ENCODE measurements around the gene CALML6.
"Not testable (repeated sequence)": the region's sequence is repeated elsewhere in the genome, so short reads cannot be mapped to it uniquely, and the experiment has no call there.

CALML6 gene, protein sequence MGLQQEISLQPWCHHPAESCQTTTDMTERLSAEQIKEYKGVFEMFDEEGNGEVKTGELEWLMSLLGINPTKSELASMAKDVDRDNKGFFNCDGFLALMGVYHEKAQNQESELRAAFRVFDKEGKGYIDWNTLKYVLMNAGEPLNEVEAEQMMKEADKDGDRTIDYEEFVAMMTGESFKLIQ

DNA sequence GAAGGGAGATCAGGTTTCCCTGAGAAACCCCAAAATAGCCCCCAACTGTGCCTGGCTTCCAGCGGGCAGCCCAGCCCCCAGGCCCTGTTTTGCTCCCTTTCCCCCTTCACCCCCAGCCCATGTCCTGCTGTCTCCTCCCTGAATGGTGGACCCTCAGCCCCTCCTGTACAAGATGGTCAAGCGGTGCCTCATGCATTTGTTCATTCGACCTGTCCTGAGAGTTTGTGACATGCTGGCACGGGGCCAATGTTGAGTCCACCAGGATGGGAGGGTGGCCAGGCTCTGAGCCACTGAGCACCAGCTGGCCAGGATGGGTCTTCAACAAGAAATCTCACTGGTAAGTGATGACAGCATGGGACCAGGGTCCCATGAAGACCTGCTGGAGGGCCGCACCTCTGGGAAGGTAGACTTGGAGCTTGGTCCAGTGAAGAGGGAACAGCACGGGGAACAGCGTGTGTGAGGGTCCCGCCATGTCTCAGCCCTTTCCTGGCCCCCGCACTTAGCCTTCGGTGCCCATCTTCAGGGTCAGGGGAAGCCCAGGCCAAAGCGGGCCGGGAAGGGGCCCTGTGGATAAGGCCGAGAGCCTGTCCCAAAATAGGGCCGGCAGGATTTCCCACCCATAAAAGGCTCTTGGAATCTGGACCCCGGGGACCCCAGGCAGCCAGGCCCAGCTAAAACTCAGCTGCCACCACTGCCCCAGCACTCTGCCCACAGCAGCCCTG, at the start of gene CALML6:
CALML6 (plus strand) TSS at position 290 of the 722 bp plus-strand sequence; CDS start at position 311, 21 bp downstream.
- ATAC-seq = no peak
- H3K27me3 Mint-ChIP-seq = peaks cover 37% of the 10 kb centered on the region
- no peak within 1 kb of the TSS for H3K27ac Mint-ChIP-seq
- H3K9me3 Mint-ChIP-seq = no peaks in the 10 kb centered on the region
- H3K4me1 Mint-ChIP-seq = peaks cover 12% of the 10 kb centered on the region
- no peaks in the 10 kb centered on the region for H3K36me3 Mint-ChIP-seq
- H3K4me3 Mint-ChIP-seq = no peak within 1 kb of the TSS

DNA sequence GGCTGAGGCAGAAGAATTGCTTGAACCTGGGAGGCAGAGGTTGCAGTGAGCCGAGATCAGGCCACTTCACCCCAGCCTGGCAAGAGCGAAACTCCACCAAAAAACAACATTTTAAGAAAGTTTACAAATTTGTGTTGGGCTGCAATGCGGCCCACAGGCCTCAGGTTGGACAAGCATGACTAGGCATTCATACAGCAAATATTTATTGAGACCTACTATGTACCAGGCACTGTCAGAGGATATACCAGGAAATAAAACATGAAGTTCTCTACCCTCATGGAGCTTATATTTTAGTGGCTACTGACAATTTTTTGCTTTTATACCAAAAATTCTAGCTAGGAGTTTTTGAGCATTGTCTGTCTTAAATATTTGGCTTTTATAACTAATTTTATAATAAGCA, 47.9 kb upstream of the CALML6 start:
- Mint-ChIP-seq H3K27ac (no peak overlapping the region), H3K9me3 (no peaks in the 10 kb centered on the region), H3K4me3 (no peak overlapping the region), H3K36me3 (peaks cover 22% of the 10 kb centered on the region), H3K4me1 (peaks cover 78% of the 10 kb centered on the region), H3K27me3 (no peaks in the 10 kb centered on the region)
- ATAC-seq = no peak

DNA sequence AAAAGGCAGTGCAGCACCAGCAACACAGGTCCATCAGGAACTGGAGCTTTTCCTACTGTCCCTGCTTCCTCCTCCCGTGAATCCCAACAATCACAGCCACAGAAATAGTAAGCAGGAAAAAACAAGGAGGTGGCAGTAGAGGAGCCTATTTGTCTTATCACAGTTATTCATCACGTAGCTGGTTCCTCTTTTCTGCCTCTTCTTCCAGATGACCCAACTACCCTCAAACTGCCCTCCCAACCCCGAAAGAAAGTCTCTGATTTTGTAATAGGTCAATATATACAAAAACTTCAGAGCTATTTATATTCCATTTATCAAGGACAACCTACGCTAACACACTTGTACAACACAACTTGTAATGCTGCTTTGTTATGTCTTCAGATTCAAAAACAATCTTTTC, 45.6 kb upstream of the CALML6 start:
- H3K4me3 Mint-ChIP-seq = no peak overlapping the region
- H3K36me3 Mint-ChIP-seq = peaks cover 39% of the 10 kb centered on the region
- peaks cover 78% of the 10 kb centered on the region for H3K4me1 Mint-ChIP-seq
- H3K27me3 Mint-ChIP-seq = no peaks in the 10 kb centered on the region
- peak overlapping the region; percentile 25 for H3K27ac Mint-ChIP-seq
- H3K9me3 Mint-ChIP-seq = no peaks in the 10 kb centered on the region
- ATAC-seq = peak; percentile 70

DNA sequence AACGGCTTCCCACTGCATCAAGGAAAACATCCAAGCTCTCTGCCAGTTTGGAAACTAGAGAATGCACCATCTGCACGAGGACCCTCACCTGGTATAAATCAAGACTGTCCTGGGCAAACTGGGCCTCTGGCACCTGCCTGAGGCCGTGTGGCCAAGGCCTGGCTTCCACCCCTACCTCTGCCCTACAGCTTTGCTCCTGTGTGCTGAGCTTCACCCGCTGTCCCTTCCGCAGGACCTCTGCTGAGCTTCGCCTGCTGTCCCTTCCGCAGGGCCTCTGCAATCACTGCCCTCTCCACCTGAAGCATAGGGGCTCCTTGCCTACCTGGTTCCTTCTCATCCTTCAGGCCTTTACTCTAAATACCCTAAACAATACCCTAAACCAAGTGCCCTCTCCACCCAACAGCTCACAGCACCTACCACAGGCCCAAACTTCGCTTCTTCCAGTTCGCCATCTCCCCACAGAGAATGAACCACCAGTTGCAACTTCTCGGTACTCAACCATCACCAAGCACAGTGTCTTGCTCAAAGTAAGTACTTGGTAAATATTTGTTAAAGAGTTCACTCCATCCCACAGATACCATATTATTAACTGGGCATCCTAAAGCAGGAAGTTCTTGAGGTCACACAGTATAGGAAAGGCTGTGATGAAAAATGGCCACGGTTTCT, 42.6 kb upstream of the CALML6 start:
- peaks cover 76% of the 10 kb centered on the region for H3K4me1 Mint-ChIP-seq
- H3K27me3 Mint-ChIP-seq = no peaks in the 10 kb centered on the region
- H3K9me3 Mint-ChIP-seq = no peaks in the 10 kb centered on the region
- H3K36me3 Mint-ChIP-seq = peaks cover 57% of the 10 kb centered on the region
- ATAC-seq = no peak
- peak overlapping the region; percentile 11 for H3K27ac Mint-ChIP-seq
- peak overlapping the region; percentile 11 for H3K4me3 Mint-ChIP-seq

DNA sequence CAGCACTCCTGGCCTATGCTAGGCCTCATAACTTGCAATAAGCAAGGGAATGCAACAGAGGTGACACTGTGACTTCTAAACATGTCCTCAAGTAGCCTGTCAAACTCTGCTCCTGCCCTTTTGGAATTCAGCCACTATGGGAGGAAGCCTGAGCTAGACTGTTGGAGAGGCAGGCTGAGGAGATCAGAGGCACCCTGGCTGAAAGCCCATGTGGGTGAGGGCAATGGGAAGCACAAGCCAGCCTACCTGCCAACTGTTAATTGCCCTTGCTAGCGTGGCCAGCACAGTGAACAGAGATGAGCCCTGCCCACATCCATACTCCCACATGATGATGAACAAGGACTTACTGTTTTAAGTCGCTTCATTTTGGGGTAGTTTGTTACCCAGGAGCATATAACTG, 41.9 kb upstream of the CALML6 start:
- ATAC-seq = no peak
- peaks cover 56% of the 10 kb centered on the region for H3K36me3 Mint-ChIP-seq
- no peak overlapping the region for H3K4me3 Mint-ChIP-seq
- no peak overlapping the region for H3K27ac Mint-ChIP-seq
- no peaks in the 10 kb centered on the region for H3K27me3 Mint-ChIP-seq
- no peaks in the 10 kb centered on the region for H3K9me3 Mint-ChIP-seq
- peaks cover 77% of the 10 kb centered on the region for H3K4me1 Mint-ChIP-seq

DNA sequence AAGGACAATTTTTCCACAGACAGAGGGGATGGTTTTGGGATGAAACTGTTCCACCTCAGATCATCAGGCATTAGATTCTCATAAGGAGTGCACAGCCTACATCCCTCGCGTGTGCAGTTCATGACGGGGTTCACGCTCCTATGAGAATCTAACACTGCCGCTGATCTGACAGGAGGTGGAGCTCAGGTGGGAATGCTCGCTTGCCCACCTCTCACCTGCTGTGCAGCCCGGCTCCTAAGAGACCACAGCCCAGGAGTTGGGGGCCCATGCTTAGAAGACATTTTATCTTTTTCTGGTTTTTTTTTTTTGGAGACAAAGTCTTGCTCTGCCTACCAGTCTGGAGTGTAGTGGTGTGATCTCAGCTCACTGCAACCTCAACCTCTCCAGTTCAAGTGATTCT, 40.2 kb upstream of the CALML6 start:
- no peak for ATAC-seq
- Mint-ChIP-seq H3K4me3 (no peak overlapping the region), H3K36me3 (peaks cover 66% of the 10 kb centered on the region), H3K4me1 (peaks cover 81% of the 10 kb centered on the region), H3K27me3 (no peaks in the 10 kb centered on the region), H3K9me3 (no peaks in the 10 kb centered on the region), H3K27ac (no peak overlapping the region)

DNA sequence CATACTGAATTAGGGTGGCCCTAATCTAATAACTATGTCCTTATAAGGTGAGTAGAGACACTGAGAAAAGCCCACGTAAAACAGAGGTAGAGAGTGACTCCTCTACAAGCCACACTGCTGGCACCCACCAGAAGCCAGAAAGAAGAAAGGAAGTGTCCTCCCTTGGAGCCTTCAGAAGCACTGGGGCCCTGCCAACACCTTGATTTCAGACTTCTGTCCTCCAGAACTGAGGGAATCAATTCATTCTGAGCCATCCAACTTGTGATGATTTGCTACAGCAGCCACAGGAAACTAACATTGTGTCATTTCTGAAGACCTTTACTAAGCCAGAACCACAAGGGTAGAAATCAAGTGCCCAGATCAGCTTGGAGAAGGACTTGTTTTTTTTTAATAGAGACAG, 39.1 kb upstream of the CALML6 start:
- H3K36me3 Mint-ChIP-seq = peaks cover 62% of the 10 kb centered on the region
- H3K4me3 Mint-ChIP-seq = no peak overlapping the region
- peak overlapping the region; percentile 59 for H3K27ac Mint-ChIP-seq
- H3K4me1 Mint-ChIP-seq = peaks cover 76% of the 10 kb centered on the region
- H3K27me3 Mint-ChIP-seq = no peaks in the 10 kb centered on the region
- no peaks in the 10 kb centered on the region for H3K9me3 Mint-ChIP-seq
- no peak for ATAC-seq

DNA sequence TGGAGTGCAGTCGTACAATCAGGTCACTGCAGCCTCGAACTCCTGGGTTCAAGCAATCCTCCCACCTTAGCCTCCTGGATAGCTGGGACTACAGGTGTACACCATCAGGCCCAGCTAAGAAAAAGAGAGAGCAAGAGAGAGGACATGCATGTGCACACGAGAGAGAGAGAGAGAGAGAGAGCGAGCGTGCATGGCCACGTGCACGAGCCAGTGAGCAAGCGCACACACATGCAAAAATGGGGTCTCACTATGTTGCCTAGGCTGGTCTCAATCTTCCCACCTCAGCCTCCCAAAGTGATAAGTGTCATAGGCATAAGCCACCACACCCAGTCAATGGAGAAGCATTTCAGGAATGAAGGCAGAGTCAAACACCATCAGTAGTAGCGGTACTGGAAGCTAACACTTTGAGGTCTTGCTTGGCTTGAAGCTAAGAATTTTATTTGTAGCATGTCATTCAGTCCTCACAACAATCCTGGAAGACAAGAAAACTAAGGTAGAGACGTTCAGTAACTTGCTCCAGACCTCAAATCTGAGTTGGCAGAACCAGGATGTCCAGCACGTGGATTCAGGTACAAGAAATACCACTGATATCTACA, 38.6 kb upstream of the CALML6 start:
- Mint-ChIP-seq H3K4me3 (peak overlapping the region; percentile 19), H3K27me3 (no peaks in the 10 kb centered on the region), H3K9me3 (no peaks in the 10 kb centered on the region), H3K27ac (peak overlapping the region; percentile 59), H3K36me3 (peaks cover 57% of the 10 kb centered on the region), H3K4me1 (peaks cover 76% of the 10 kb centered on the region)
- no peak for ATAC-seq

DNA sequence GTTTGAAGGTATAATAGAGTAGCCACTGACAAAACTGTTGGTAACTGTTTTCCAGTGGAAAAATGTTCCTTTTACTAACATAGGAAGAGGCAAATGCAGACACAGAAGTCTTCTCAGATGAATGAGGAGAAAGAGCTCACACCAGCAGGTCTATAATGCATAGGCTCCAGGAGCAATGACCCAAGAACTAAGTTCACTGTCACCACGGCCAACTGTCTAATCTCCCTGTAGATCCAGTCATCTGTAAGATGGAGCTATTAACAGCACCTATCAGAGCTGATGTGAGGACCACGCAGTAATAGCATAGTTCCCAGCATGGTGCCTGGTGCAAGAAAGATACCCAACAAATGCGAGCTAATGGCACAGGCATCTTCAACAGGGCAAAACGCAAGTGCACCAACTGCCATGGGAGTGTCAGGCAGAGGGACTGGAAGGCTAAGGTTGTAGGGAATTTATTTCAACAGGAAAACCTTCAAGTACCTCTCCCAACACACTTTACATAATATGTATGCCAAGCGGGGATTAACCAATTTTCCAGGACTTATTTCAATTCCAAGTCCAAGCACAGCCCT, 37.1 kb upstream of the CALML6 start:
- H3K4me1 Mint-ChIP-seq = peaks cover 76% of the 10 kb centered on the region
- no peak for ATAC-seq

DNA sequence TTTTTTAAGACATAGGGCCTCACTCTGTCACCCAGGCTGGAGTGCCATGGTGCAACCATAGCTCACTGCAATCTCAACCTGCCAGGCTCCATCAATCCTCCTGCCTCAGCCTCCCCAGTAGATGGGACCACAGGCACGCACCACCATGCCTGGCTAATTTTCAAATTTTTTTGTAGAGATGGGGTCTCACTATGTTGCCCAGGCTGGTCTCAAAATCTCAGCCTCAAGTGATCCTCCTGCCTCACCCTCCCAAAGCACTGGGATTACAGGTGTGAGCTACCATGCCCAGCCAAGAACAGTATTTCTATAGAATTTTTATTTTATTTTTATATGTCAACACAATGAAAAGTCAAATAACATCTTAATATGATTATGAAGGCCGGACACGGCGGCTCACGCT, 35.1 kb upstream of the CALML6 start:
- H3K9me3 Mint-ChIP-seq = no peaks in the 10 kb centered on the region
- H3K27ac Mint-ChIP-seq = no peak overlapping the region

More for the DNA sequence above, 37.1 kb upstream of the CALML6 start:
- Mint-ChIP-seq H3K36me3 (peaks cover 42% of the 10 kb centered on the region), H3K9me3 (no peaks in the 10 kb centered on the region), H3K27ac (no peak overlapping the region), H3K27me3 (no peaks in the 10 kb centered on the region), H3K4me3 (no peak overlapping the region)

DNA sequence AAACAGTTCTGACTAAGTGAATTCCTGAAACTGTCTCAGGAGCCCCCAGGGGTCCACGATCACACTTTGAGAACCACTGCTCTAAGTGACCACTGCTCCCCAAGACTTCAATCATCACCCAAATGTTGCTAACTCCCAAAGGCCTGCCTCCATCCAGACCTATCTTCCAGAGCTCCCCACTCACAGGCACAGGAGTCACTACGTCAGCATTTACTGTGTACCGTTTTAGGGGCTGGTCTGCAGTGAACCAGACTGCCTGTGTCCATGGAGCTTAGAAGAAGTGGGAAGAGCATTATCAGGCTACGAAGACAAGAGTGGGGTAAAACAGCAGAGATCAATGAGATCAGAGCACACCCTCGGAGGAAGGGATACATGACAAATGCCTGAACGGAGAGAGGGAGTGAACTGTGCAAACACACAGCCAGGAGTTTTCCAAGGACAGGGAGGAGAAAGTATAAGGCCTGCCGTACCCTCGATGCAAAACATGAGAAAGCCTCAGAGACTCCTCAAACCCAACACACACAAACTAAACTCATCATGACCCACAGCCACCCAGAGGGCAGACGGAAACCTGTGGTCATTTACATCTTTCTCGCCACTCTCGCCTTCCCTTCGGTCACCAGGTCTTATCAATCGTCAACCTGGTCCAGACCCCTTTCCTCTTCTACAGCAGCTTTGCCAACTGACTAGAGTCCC, 34.3 kb upstream of the CALML6 start:
- H3K4me3 Mint-ChIP-seq = no peak overlapping the region
- H3K27me3 Mint-ChIP-seq = no peaks in the 10 kb centered on the region
- peaks cover 78% of the 10 kb centered on the region for H3K4me1 Mint-ChIP-seq
- no peaks in the 10 kb centered on the region for H3K9me3 Mint-ChIP-seq
- H3K27ac Mint-ChIP-seq = peak overlapping the region; percentile 44
- peaks cover 25% of the 10 kb centered on the region for H3K36me3 Mint-ChIP-seq
- ATAC-seq = no peak

More for the DNA sequence above, 35.1 kb upstream of the CALML6 start:
- no peaks in the 10 kb centered on the region for H3K27me3 Mint-ChIP-seq
- H3K36me3 Mint-ChIP-seq = peaks cover 32% of the 10 kb centered on the region
- H3K4me3 Mint-ChIP-seq = no peak overlapping the region
- ATAC-seq = no peak
- peaks cover 82% of the 10 kb centered on the region for H3K4me1 Mint-ChIP-seq

DNA sequence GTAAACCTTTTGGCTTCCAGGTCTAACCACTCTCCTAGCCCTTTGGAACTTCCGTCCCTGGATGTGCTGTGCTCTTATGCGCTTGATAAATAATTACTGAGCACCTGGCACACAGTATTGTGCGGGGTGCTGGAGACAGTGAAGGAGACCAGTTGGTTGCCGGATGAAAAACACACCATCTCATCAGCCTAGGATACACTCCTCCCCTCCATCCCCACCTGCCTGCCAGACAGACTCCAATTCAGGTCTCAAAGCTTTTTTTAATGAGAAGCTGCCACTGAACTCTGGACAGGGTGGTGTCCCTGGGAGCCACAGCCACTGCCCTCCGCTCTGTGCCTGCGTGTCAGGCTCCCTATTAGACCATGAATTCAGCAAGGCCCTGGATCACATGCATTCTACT, 33.3 kb upstream of the CALML6 start:
- H3K36me3 Mint-ChIP-seq = peaks cover 16% of the 10 kb centered on the region
- H3K27me3 Mint-ChIP-seq = no peaks in the 10 kb centered on the region
- peak overlapping the region; percentile 44 for H3K27ac Mint-ChIP-seq
- peaks cover 76% of the 10 kb centered on the region for H3K4me1 Mint-ChIP-seq
- ATAC-seq = no peak
- no peaks in the 10 kb centered on the region for H3K9me3 Mint-ChIP-seq
- H3K4me3 Mint-ChIP-seq = no peak overlapping the region

DNA sequence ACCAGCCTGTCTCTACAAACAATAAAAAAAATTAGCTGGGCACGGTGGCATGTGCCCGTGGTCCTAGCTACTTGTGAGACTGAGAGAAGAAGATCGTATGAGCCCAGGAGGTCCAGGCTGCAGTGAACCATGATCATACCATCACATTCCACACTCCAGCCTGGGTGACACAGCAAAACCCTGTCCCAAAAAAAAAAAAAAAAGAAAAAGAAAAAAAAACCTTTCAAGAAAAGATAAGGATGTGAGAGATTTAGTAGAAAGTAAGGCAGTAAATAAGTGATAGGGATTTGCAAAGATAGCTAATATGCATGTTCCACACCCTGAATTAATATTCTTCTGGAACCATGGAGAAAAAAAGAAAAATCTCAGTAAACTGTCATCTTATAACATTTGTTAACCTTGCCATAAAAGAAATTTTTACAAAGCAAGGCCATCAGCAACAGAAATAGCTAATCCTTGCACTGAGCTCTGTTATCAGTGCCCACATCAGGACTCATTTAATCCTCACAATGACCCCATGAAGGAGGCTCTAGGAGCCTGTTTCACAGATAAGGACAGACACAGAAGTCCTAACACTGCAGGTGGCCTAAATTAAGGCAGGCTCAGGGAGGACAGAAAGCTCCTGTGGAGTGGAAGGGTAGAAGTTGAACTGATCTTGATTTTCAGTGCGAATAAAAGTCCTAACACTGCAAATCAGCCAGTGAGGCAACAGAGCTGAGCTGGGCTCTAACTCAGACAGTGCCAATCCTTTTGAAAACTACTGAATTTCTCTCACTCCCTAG, 31.8 kb upstream of the CALML6 start:
- no peak overlapping the region for H3K4me3 Mint-ChIP-seq
- peak overlapping the region; percentile 75 for H3K27ac Mint-ChIP-seq
- ATAC-seq = no peak

DNA sequence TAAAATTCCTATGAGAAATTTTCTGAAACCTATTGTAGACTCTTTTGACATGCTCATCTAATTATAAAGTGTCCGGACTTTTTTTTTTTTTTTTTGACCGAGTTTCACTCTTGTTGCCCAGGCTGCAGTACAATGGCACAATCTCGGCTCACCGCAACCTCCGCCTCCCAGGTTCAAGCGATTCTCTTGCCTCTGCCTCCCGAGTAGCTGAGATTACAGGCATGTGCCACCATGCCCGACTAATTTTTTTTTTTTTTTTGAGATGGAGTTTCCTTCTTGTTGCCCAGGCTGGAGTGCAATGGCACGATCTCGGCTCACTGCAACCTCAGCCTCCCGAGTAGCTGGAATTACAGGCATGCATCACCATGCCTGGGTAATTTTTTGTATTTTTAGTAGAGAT, 31.2 kb upstream of the CALML6 start:
- not testable (repeated sequence) for H3K27me3 Mint-ChIP-seq, H3K4me3 Mint-ChIP-seq, ATAC-seq, H3K36me3 Mint-ChIP-seq, H3K27ac Mint-ChIP-seq, H3K9me3 Mint-ChIP-seq
- peaks cover 77% of the 10 kb centered on the region for H3K4me1 Mint-ChIP-seq

More for the DNA sequence above, 31.8 kb upstream of the CALML6 start:
- Mint-ChIP-seq H3K27me3 (no peaks in the 10 kb centered on the region), H3K9me3 (no peaks in the 10 kb centered on the region), H3K36me3 (peaks cover 9% of the 10 kb centered on the region), H3K4me1 (peaks cover 77% of the 10 kb centered on the region)

Data from stimulated activated memory B cell treated with anti-CD40 and anti-IgM and Interleukin-4, amounts not matched to agents 10 μg/mL and 1 μg/mL and 100 μg/mL, for 72 hours (primary cell).